GM19043 (cell line): Measurements from ENCODE around the gene MTFR1L.
"Not testable (repeated sequence)": the region's sequence is repeated elsewhere in the genome, so short reads cannot be mapped to it uniquely, and the experiment has no call there.

ENCODE experiments used
- ATAC-seq: cut with Tn5 transposase; IDR thresholded peaks from one replicate; pipeline ENCODE4 v1.9.1; 2021; ENCODE audit warnings: low read depth; ENCODE audit not compliant: unreplicated experiment

The MTFR1L gene

DNA sequence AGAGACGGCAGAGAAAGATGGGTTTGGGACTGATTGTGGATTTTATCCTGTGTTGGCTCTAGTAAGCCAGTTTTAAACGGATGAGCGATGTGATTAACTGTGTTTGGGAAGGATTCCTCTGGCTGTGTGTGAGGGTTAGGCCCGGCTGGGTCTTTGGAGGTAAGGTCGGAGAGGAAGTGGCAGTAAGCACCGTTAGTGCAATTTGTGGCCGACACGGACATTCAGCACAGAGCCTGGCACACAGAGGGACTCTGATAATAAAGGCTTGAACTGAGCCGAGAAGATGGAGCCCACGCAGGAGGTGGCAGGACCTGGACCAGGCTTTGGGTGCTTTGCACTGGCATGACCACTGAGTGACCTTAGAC, 1.3 kb downstream of the MTFR1L start:
- ATAC-seq = no peak

DNA sequence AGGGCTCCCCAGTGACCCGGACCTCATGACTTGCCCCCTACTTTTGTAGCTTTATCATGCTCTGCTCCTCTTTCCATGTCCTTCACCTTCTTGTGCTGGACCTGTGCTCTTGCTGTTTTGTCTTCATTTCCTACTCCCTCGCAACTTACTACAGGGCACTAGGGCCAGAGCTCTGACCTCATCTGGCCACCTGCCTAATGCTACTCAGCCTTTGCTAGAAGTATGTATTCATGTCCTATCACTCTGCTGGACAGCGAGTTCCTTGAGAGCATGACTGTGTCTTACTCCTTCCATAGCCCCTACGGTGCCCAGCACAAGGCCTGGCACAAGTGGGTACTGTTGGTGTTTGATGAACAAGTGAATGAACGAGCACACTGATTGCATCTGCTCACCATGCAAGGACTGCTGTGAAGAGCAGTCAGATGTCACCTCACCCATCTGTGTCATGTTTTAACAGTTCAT, 1.9 kb downstream of the MTFR1L start:
- no peak for ATAC-seq

DNA sequence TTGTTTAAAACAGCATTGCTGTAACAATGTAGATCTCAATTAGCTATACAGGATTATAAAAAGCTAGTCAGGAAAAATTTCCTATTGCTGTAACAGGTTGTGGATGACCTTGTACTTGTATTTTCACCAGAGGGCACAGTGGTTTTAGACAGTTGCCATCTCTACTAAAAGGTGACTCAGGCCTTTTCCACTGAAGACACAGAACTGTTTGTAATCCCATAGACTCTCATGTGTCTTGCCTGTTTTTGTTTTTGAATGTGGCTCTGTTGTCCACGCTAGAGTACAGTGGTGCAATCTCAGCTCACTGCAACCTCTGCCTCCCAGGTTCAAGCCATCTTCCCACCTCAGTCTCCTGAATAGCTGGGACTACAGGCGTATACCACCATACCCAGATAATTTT, 5.9 kb downstream of the MTFR1L start:
- no peak for ATAC-seq

DNA sequence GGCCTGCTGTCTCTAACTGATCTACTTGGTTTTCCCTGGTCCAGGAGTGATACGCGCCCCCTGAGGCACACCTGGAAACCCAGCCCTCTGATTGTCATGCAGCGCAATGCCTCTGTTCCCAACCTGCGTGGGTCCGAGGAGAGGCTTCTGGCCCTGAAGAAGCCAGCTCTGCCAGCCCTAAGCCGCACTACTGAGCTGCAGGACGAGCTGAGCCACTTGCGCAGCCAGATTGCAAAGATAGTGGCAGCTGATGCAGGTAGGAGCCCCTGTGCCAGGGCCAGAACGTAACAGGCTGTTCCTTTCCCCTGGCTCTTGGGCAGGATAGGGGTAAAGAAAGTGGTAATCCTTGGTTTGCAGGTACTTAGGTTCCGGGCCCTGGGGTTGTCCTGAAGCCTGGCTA, 6.8 kb downstream of the MTFR1L start:
- no peak for ATAC-seq

DNA sequence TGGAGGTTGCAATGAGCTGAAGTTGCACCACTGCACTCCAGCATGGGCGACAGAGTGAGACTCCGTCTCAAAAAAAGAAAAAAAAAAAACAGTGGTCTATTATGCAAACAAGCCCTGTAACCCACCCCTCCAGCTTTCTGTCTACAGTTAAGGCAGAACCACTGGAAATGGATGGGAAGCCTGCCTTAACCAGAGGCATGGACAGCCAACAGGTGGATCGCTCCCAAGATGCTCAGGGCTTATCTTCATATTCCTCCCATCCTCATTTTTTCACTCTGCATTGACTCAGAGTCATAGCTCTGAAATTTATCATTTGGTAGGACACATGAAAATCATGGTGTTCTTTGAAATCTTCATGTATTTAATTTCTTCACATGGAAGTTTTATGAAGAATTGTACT, 8.7 kb downstream of the MTFR1L start:
- ATAC-seq = no peak

DNA sequence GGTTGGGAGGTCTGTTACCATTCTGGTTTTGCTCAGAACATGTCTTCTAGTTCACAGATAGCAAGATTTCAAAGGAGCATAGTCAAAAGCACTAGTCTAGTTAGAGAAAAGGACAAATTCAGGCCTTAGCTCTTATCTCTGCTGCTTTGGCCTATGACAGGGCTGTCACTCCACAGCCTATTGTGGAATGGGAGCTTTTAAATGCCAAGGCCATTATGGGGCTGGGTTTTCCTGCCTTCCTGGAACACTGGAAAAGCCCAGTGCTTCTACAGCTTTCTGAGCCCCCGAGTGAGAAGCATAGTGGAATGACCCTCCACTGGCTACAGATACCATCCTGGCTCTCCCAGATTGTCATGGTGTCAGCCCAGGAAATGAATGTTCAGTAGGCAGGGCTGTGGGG, 9.3 kb downstream of the MTFR1L start:
- no peak for ATAC-seq

DNA sequence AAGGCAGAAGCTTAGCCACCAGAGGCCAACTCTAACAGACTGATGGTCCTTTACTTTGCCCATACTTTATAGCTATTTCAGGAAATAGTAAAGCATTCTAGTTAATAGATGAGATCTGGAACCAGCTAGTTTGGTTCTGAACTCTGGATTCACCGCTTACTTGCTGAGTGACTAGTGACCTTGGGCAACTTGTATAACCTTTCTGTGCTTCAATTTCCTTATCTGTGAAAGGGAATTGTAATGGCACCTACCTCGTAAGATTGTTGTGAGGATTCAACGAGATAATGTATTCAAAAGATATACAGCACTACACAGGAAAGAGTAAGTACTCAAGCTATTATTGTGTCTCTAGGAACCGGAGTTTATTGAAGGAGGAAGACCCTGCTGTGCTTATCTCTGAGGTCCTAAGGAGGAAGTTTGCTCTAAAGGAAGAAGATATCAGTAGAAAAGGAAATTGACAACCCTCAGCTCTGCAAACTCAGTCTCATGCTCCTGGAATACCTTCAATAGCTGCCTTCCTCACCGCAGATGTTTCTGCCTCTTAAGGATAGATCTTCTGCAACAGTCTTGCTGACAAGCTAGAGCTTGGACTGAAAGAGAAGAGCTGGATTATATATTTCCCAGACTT, 11.9 kb downstream of the MTFR1L start:
- no peak for ATAC-seq

DNA sequence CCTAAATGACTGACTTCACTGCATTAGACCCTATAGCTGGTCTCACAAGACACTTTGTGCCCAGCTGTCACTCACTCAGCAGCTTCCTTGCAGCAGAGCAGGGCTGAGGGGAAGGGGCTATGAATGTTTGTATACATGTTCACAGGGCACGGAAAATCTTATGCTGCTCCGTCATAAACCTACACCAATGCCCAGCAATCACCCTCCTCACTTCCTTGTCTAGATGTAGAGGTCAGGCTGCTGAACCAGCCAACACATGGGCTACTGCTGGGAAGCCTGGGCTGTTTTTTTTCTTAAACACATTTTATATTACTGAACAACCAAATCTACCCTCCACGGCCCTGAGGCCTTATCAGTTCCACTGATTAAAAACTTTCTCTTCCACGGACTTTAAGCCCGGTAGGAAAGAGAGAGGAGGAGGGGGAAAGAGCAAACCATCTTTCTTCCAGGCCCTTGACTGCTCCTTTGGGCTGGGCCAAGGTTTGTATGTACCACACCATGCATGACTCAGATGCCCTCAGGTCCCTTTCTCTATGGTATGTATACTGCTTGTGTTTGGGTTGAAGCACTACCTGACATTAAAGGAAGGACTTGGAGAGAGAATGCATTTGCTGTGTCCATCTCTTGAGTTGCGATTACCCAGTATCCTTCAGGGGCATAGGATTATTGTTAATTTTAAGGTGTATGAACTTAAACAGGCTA, 12.7 kb downstream of the MTFR1L start:
- no peak for ATAC-seq

DNA sequence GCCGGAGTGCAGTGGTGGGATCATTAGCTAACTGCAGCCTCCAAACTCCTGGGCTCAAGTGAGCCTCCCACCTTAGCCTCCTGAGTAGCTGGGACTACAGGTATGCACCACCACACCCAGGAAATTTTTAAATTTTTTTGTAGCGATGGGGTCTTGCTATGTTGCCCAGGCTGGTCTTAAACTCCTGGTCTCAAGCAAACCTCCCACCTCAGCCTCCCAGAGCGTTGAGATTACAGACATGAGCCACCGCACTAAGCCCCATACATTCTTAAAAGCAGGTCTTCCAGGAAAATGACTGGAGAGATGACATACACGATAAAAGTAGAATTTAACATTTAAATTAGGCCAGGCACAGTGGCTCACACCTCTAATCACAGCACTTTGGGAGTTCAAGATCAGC, 13.4 kb downstream of the MTFR1L start:
- no peak for ATAC-seq

DNA sequence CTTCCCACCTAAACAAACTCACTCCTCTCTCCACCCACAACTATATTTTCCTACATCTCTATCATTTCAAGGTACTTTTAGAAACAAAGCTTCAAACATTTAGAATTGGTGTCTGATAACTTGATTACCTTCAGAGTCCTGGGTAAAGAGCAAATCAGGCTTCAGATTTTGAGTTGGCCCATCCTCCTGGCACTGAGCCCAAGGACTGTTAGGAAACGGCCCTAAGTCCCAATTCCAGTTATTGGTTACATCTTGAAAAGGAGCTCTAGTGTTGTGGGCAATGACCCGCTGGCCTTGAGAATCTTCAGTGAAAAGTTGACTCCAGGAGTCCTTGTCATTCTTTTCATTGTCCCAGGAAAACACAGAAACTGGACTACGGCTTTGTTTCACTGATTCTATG, 15.1 kb downstream of the MTFR1L start:
- ATAC-seq = no peak

DNA sequence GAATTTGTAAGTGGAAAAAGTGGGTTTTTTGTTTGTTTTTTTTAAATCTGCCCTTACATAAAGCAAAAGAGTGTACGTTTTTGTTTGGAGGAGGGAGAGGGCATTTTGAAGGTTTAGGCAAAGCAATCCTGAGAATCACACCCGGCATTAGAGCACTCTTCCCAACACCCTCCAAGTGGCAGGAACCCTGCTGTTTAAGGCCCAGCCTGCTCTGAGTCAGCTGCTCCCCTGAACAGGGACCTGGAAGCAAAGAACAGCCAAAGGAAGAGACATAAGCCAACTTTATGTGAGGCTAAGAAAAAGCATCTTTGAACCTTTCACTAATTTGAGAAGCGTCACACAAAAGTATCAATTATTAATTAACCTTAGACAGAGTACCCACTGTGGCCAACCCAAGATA, 16.9 kb downstream of the MTFR1L start:
- ATAC-seq = no peak

DNA sequence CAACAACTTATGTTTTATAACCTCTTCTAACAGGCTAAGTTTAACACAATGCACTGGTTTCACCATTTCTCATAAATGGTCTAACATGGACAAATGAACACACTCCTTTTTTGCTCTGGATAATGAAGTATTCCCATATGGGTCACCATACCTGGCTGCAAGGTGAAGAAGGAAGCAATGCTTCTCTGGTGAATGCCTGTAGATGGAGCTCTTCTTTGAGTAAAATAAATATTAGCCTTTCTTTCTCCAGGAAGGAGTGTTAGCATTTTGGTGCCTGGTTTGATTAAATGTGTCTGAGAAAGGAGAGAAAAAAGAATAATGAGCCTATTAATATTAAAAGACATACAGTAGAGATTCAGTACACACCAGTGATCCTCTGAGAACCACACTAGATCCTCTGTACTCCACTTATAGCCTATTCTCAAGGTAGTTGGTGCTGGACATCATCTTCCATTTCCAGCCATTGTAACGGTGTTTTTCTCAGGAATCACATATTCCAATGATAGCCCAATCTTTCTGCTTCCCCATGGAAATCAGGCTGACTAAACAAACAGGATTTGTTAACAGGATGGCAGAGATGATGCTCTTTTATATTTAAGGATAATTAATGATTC, 17.6 kb downstream of the MTFR1L start:
- no peak for ATAC-seq

DNA sequence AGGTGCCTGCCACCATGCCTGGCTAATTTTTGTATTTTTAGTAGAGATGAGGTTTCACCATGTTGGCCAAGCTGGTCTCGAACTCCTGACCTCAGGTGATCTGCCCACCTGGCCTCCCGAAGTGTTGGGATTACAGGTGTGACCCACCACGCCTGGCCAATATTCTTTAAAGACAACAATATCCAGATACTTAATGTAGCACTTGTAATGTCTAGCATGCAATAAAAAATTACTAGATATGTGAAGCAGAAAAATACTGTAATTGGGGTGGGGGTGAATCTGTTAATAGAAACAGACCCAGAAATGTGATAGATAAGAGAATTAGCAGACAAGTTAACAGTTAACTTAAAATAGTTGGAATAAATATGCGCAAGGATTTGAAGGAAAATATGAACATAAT, 20.1 kb downstream of the MTFR1L start:
- ATAC-seq = not testable (repeated sequence)

DNA sequence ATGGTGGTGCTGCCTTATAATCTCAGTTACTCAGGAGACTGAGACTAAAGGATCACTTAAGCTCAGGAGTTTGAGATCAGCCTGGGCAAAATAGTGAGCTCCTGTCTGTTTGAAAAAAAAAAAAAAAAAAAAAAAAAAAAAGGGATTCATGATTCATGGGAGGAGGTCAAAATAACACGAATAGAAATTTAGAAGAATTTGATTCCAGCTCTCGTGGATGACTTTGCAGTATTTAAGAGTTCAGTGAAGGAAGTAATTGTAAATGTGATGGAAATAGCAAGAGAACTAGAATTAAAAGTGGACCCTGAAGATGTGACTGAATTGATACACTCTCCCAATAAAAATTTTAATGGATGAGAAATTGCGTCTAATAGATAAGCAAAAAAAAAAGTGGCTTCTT, 23.7 kb downstream of the MTFR1L start:
- ATAC-seq = no peak

DNA sequence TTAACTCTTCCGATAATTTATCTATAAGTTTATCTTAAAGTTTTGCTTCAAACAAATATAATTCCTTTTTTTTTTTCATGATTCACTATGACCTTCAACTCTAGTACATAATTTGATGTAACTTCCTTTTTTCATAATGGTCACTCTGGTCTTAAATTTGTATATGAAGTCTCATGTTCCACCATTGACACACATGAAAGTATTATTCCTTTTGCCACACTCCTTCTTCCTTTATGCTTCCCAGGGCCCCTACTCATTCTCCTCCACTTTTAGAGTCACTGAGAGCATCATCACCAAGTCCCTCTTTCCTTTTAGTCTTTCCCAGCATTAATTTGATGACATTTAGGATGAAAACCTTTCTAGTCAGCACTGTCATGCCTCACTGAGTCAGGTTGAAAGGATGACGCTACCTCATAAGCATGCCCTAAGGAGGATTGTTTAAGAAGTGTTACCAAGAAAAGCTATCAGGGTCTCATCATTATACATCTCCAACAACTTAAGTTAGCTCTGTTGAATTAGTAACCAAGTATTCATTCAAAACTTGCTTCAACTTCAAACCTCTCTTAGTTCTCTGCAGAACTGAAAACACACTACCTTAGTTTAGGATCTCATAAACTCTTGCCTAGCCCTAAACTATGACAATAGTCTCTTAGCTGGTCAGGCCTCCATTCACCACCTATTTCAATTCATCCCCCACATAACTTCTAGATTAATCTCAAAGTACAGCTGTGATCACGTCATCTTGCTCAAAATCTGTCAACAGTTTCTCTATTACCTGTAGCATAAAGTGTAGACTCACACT, 25.0 kb downstream of the MTFR1L start:
- no peak for ATAC-seq

DNA sequence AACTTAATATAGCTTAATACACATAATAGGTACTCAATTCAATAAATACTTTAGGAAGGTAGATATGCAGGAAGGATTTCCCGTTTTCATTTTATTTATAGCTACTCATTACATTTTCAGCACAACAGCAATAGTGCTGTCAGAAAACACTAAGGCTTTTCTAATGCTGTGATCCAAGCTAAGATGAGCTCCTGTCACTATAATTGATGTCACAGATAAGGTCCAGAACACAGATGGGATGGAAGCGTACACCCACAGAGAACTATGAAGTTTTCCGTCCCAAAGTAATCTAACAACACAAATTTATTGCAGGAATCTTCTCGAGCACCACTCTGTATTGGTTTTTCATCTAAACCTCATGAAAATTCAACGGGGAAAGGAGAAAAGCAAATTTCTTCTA, 25.9 kb downstream of the MTFR1L start:
- no peak for ATAC-seq

DNA sequence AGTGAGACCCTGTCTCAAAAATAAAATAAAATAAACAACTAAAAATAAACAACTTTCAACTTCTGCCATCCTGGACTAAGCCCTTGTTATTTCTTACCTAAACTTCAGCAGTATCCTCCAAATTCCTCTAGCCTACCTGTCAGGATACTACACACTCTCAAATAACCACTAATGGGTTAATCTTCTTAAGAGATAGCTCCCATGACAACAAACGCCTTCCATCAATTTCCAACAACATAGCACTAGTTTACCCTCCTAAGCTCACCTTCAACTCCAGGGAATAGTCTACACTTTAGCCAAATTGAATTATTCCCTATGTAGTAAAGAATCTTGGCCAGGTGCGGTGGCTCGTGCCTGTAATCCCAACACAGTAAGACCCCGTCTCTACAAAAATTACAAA, 28.2 kb downstream of the MTFR1L start:
- ATAC-seq = no peak

DNA sequence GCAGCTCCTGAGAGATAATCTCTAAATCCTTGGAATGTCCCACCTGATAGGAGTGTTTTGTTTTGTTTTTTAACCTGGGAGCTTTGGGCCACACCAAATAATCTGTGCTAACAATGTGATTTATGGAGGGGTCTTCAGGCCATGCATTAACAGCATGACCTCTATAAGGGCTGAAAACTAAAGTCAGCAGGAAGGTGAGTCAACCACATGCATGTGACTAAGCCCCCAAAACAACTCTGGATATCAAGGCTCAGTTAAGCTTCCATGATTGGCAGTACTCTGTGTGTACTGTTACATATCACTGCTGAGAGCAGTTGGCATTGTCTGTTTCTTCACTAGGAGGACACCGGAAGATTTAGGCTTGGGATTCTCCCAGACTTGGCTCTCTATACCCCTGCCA, 28.8 kb downstream of the MTFR1L start:
- no peak for ATAC-seq

DNA sequence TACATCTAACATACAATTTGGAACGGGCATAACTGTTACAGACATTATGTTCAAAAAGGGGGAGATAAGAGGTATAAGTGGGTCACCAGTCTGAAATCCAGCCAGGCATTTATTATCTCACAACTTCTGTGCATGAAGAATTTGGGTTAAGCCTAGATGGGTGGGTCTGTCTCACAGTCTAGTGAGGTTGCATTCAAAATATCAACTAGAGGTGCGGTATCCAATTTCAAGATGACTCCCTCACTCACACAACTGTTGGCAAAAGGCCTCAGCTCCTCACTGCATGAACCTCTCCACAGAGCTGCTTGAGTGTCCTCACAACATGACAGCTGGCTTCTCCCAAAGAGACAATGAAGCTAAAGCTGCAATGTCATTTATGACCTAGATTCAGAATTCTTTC, 34.8 kb downstream of the MTFR1L start:
- ATAC-seq = no peak

DNA sequence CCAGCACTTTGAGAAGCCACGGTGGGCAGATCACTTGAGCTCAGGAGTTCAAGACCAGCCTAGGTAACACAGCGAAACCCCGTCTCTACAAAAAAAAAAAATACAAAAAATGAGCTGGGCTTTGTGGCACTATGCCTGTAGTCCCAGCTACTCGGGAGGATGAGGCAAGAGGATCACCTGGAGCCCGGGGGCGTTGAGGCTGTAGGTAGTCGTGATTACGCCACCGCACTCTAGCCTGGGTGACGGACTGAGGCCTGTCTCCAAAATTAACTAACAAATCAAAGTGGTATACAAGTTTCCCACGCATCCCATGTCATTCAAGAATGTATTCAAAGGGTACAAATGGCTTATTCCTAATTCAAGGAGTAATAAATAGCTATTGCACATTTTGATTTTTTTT, 37.1 kb downstream of the MTFR1L start:
- ATAC-seq = no peak

DNA sequence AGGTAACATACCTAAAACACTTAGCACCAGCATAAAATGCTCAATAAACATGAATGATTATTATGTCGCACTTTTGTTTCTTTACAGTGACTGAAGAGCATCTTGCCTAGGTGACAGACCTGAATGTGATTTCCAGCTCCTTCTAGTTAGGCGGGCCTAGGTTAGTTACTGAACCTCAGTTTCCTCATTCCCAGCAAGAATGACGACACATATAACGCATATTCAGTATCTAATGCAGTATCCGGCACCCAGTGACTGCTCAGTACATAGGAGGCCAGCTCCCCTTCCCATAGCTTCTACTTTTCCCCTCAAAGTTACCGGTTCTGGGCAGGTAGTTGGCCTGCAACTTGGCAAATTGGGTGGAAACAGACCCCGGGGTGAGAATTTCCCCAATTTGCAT, 38.7 kb downstream of the MTFR1L start:
- ATAC-seq = no peak
